MM.1S (cell line): Measurements from ENCODE around the gene INTS11.

Experiments
- CTCF ChIP-seq: fragments of 300-600 bp; sonication (generic); IDR thresholded peaks from 2 replicates; pipeline ENCODE4 v1.5.1; 2016; ENCODE audit warnings: antibody characterized with exemption, low read length, mixed read lengths
- EZH2 ChIP-seq: fragments of 300-600 bp; sonication (generic); optimal IDR thresholded peaks from 2 replicates; pipeline ENCODE3; 2017; ENCODE audit warnings: low read depth, mild to moderate bottlenecking, antibody characterized with exemption, low read length, mixed read lengths
- EZH2phosphoT487 ChIP-seq: fragments of 300-600 bp; sonication (generic); IDR thresholded peaks from 2 replicates; pipeline ENCODE4 v1.6.1; 2018; ENCODE audit warnings: antibody characterized with exemption, low read length

- TF ChIP-seq EZH2, result no peak
- no peak for TF ChIP-seq CTCF
- no peak for TF ChIP-seq EZH2phosphoT487
Observed at GRCh38 chr1:1314237-1314586, 10.2 kb downstream of the INTS11 start.
